IgD-negative memory B cell (primary cell): ENCODE data around the gene VIPR2. TPM values are rescaled to one million over a fixed set of nuclear protein-coding genes. Genes with fewer than 3 reads are reported as not detected.

Experiments used
- H3K27ac Mint-ChIP-seq, 3 donors: one replicate each; pipeline ENCODE4 v1.8.0; 2020 to 2022; ENCODE audit warnings: mild to moderate bottlenecking in 3 of 3, mixed read lengths in 3 of 3, moderate library complexity in 1 of 3
- H3K27me3 Mint-ChIP-seq: one replicate; pipeline ENCODE4 v1.8.0; 2021; ENCODE audit warnings: mixed read lengths
- H3K36me3 Mint-ChIP-seq: one replicate; pipeline ENCODE4 v1.8.0; 2020; ENCODE audit warnings: mild to moderate bottlenecking, mixed read lengths
- H3K4me1 Mint-ChIP-seq, 3 donors: one replicate each; pipeline ENCODE4 v1.8.0; 2020 to 2022; ENCODE audit warnings: mixed read lengths in 3 of 3, mild to moderate bottlenecking in 1 of 3
- H3K4me3 Mint-ChIP-seq, 4 donors: one replicate each; pipeline ENCODE4 v1.8.0; 2020 to 2022; ENCODE audit warnings: mild to moderate bottlenecking in 4 of 4, mixed read lengths in 4 of 4, moderate library complexity in 3 of 4
- H3K9me3 Mint-ChIP-seq, 3 donors: one replicate each; pipeline ENCODE4 v1.8.0; 2020 to 2021; ENCODE audit warnings: mixed read lengths in 3 of 3, mild to moderate bottlenecking in 1 of 3
- polyA plus RNA-seq: library from polyadenylated mRNA; unstranded; fragments of 300-500 nt; fragmentation: Illumina TruSeq; gene quantifications from one replicate; pipeline ENCODE4 v1.2.3, GENCODE V29; 2021

Gene VIPR2
- polyA plus RNA-seq, 1 donor from 2014 or later = not detected

DNA sequence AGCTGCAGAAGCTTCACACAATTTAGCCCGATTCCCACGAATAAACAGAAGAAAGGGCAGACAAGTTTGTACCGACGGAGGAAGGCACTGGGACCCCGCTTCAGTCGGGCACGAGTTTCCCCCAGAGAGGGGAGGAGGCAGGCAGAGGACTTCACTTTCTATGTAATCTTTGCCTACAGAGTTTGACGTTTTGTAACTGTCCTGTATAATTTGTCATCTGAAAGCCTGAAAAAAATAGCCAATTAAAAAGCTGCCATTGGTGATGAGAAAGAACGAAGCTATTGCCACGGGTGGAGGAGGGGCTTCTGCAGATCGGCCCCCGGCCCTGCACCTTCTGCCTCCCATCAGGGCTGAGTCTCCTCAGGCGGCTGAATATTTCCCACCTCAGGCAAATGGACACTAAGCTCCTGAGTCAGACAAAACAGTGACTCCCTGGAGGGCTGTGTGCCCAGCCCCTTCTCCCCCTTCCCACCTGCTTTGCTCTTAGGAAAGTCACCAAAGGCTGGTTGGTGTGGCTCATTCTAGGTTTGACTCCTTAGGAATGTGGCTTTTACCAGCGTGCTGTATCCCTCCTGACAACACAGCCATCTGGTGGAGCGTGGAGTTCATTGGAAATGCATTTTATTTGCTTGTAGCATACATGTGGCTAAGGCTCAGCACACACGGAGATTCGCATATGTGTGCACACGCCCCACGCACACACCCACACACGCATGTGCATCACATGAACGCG lies 117.4 kb downstream of the VIPR2 start:
- peaks cover 1% of the 10 kb centered on the region for H3K36me3 Mint-ChIP-seq
- H3K9me3 Mint-ChIP-seq = no peaks in the 10 kb centered on the region
- no peaks in the 10 kb centered on the region for H3K4me1 Mint-ChIP-seq
- peak overlapping the region in 1 of 4 donors; percentile 17 for H3K4me3 Mint-ChIP-seq
- peaks cover 16% of the 10 kb centered on the region for H3K27me3 Mint-ChIP-seq
- no peak overlapping the region for H3K27ac Mint-ChIP-seq

DNA sequence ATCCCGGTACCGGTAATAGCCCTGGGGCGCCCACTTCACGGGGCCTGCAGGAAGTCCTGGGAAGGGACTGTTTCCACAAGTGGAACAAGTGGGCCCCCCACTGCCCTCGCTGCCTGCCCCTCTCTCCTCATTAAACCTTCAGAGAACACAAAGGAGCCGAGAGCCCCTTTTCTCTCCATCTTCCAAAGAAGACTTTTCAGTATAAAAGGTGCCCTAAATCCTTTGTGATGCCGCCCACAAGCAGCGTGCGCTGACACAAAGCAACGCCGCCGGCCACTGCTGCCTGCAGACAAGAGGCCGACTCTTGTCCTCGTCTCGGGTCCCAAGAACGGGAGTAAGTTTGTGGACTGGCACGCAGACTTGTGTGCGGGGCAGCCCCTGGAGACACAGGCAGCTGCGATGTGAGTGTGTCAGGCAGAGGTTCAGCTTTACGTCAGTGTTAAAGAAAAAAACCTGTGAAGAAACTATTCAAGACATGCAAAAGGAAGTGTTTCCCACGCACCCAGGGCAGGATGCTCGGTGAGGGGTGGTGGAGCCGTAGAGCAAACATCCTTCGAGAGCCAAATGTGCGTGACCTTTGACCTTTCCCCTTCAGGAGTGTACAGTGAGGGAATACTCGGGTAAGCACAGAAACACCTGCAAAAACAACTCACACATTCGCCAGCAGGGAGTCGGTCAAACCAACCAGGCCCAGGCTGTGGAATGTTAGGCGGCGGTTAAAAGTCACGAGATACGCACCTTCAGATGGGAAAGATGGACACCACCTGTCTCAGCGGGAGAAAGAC lies 118.2 kb downstream of the VIPR2 start:
- Mint-ChIP-seq H3K27me3 (peaks cover 13% of the 10 kb centered on the region), H3K36me3 (peaks cover 1% of the 10 kb centered on the region), H3K9me3 (no peaks in the 10 kb centered on the region), H3K27ac (no peak overlapping the region), H3K4me1 (no peaks in the 10 kb centered on the region), H3K4me3 (peak overlapping the region in 1 of 4 donors; percentile 17)

DNA sequence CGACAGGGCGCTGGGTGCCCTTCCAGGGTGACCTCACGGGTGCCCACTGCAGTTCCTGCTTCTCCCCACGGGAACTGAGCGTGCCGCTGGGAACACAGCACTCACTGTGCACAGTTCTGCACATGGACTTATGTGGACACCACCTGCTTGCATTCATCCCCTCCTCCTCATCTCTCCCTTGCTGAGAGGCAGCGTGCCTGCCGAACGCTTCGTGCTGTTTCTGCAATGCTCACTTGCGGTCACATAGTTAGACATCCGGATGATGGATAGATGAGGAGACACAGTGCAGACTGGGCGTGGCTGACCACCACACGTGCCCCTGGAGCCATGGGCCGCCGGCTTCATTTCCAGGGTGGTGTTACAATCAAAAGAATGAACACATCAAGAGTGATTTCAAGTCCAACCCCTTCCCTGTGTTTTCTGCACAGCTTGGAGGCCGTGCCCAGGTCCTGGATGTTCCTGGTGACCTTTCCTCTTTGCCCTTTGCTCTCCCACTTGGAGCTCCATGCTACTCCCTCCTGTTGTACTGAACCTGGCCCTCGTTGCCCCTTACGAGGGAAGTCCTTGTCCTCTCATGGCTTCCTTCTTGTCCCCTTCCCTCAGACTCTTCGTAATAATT lies 119.4 kb downstream of the VIPR2 start:
- H3K36me3 Mint-ChIP-seq = peaks cover 1% of the 10 kb centered on the region
- H3K27ac Mint-ChIP-seq = no peak overlapping the region
- peaks cover 1 to 4% (median 2%) of the 10 kb centered on the region in 3 donors for H3K9me3 Mint-ChIP-seq
- no peak overlapping the region for H3K4me3 Mint-ChIP-seq
- H3K27me3 Mint-ChIP-seq = peaks cover 7% of the 10 kb centered on the region
- no peaks in the 10 kb centered on the region for H3K4me1 Mint-ChIP-seq

DNA sequence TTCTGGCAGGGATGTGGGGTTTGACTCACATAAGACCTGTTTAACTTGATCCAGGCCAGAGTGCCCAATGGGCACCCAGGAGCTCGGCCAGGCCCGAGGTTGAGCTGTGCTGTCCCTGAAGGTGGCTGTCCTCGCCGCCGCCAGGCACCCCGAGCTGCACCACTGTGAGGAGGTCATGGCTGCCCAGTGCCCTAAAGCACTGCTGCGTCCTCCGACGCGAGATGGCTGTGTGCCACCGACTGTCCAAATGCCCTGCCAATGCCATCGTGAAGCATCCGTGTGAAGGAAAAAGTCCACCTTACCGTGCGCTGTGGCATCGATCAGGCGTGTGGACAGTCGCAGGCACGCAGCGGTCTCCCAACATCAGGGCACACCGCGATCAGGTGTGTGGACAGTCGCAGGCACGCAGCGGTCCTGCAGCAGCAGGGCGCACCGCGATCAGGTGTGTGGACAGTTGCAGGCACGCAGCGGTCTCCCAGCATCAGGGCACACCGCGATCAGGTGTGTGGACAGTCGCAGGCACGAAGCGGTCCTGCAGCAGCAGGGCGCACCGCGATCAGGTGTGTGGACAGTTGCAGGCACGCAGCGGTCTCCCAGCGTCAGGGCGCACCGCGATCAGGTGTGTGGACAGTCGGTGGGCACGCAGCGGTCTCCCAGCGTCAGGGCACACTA lies 120.3 kb downstream of the VIPR2 start:
- peaks cover 7% of the 10 kb centered on the region for H3K27me3 Mint-ChIP-seq
- no peaks in the 10 kb centered on the region for H3K4me1 Mint-ChIP-seq
- no peak overlapping the region for H3K27ac Mint-ChIP-seq
- peaks cover 2 to 4% (median 4%) of the 10 kb centered on the region in 3 donors for H3K9me3 Mint-ChIP-seq
- no peak overlapping the region for H3K4me3 Mint-ChIP-seq
- H3K36me3 Mint-ChIP-seq = peaks cover 1% of the 10 kb centered on the region

DNA sequence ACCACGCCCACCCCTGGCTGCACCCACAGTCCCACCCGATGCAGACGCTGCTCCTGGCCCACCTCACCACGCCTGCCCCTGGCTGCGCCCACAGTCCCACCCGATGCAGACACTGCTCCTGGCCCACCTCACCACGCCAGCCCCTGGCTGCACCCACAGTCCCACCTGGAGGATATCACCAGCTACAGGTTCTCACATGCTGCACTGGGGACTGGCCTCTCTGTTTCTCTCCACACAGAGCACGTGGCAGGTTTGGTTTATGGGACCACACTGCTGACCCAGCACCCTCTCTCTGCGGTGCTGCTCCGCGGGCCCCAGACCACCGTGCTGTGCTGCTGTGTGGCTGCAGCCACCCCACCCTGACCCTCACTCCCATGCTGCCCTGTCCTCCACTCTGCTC lies 120.9 kb downstream of the VIPR2 start:
- Mint-ChIP-seq H3K36me3 (no peaks in the 10 kb centered on the region), H3K9me3 (peaks cover 2 to 4% (median 4%) of the 10 kb centered on the region in 3 donors), H3K27me3 (peaks cover 7% of the 10 kb centered on the region), H3K4me1 (no peaks in the 10 kb centered on the region), H3K4me3 (no peak overlapping the region), H3K27ac (no peak overlapping the region)

DNA sequence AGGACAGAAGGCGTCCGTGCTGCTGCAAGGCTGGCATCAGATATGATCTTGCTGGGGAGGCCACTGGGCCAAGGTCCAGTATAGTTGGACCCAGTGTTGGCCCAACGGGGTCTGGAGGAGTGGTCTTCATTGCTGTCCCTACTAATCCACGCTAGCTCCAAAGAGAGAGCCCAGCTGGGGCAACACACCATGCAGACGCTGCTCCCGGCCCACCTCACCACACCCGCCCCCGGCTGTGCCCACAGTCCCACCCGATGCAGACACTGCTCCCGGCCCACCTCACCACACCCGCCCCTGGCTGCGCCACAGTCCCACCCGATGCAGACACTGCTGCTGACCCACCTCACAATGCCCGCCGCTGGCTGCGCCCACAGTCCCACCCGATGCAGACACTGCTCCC lies 121.5 kb downstream of the VIPR2 start:
- Mint-ChIP-seq H3K27ac (no peak overlapping the region), H3K36me3 (no peaks in the 10 kb centered on the region), H3K4me3 (no peak overlapping the region), H3K9me3 (peaks cover 2 to 4% (median 4%) of the 10 kb centered on the region in 3 donors), H3K27me3 (peaks cover 5% of the 10 kb centered on the region), H3K4me1 (no peaks in the 10 kb centered on the region)

DNA sequence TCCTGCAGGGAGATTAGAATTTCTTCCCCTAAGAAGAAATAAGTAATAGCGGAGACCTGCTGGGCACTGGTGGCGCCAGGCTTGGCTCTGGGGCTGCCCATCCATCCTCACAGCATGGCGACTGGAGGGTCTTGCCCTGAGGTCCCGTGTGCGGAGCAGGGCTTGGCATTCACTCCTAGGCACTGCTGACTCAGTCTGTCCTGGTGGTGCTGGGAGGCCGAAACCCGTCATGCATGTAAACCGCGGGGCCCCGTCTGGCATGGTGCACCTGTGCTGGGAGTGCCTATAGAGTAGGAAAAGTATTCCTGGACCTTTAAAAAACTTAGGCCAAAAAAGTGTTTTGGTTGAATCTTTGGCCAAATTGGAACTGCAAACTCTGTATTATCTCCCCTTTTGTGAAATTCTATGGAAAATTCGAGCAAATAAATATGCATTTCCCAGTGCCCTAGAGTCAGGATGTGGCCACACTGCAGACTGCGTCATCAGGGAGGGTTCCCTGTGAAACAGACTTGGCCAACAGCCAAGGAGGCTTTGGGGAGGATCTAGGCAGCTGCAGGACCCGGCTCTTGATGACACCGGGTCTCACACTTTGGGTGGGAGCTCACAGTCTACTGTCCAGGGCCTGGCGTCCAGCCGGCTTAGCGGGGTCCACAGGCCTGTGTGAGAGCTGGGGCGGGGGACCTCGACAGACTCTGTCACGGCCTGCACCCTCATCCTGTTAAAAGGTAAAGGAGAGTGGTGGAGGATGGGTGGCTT lies 122.3 kb downstream of the VIPR2 start:
- Mint-ChIP-seq H3K4me3 (peak overlapping the region in 1 of 4 donors; percentile 52), H3K27me3 (peaks cover 5% of the 10 kb centered on the region), H3K4me1 (no peaks in the 10 kb centered on the region), H3K27ac (no peak overlapping the region), H3K9me3 (peaks cover 2 to 4% (median 4%) of the 10 kb centered on the region in 3 donors), H3K36me3 (no peaks in the 10 kb centered on the region)

DNA sequence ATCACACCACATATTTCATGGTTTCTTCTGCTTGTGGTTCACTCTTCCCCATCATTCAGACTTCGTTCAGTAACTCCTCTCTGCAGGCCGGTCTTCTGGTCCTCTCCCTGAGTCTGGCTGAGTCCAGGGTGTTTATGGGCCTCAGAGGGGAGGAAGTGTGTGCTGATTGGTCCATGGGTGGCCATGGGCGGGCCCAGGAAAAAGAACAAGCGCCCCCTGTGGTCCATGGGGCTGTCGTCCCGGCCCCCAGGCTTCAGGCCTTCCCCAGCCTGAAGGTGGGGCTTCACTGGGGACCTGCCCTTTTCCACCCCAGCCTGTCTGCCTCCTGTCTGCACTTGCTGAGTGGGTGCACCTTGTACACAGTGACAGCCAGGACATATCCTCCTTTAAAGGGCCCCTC lies 123.7 kb downstream of the VIPR2 start:
- H3K4me1 Mint-ChIP-seq = no peaks in the 10 kb centered on the region
- no peak overlapping the region for H3K4me3 Mint-ChIP-seq
- peaks cover 2 to 4% (median 4%) of the 10 kb centered on the region in 3 donors for H3K9me3 Mint-ChIP-seq

DNA sequence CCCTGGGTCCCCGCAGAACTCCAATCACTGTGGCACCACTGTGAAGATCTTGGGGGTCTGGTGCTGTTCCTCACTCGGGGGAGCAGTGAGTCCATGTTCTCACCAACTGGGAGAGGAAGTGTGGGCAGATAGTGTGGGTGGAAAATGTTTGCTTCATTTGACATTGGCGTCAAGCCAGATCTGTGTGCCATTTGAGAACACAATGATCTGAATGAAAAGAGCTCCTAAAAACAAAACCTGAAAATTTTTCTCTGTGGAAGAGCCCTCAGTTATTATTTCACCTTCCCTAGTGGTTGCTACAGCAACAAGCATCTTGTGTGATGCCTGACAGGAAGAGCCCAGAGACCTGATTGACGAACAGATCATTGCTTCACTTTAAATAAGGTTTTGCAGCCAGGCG lies 125.6 kb downstream of the VIPR2 start:
- Mint-ChIP-seq H3K27me3 (no peaks in the 10 kb centered on the region), H3K36me3 (no peaks in the 10 kb centered on the region), H3K9me3 (peaks cover 2 to 4% (median 4%) of the 10 kb centered on the region in 3 donors), H3K27ac (no peak overlapping the region), H3K4me1 (no peaks in the 10 kb centered on the region), H3K4me3 (no peak overlapping the region)

More for the DNA sequence above, 123.7 kb downstream of the VIPR2 start:
- H3K27ac Mint-ChIP-seq = no peak overlapping the region
- H3K36me3 Mint-ChIP-seq = no peaks in the 10 kb centered on the region
- peaks cover 4% of the 10 kb centered on the region for H3K27me3 Mint-ChIP-seq

DNA sequence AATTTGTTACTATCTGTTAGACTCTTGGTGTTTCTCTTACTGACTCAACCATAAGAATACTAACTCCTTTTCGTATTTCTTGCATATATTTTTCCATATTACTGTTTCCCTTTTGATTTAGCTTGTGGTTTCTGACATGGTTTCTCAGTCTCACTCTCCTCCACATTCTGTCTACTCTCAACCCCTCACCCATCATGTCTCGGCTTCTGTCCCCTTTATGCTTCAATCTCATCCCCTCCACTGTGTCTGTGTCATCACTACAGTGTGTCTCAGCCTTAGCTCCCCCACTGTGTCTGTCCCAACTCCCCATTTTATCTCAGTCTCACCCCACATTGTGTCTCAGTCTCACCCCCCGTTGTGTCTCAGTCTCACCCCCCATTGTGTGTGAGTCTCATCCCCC lies 126.9 kb downstream of the VIPR2 start:
- Mint-ChIP-seq H3K9me3 (peaks cover 2 to 4% (median 4%) of the 10 kb centered on the region in 3 donors), H3K4me3 (no peak overlapping the region), H3K36me3 (no peaks in the 10 kb centered on the region), H3K27me3 (no peaks in the 10 kb centered on the region), H3K4me1 (no peaks in the 10 kb centered on the region), H3K27ac (no peak overlapping the region)

DNA sequence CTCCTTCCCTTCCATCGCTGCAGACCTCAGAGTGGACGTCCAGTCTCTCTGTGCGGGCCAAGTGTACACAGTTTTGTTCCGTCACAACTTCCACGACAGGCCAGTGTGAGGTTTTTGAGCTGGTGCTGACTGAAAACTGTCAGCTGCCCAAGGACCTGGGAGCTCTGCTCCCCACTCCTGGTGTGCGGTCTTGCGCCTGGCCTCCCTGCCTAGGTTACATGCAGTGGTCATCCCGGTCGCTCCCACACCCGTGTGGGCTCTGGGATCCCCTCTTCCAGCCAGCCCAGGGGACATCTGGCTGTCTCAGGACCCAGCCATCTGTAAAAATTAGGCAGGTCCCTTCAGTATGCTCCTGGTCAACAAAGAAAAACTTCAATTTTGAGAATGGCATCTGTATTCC lies 127.5 kb downstream of the VIPR2 start:
- H3K36me3 Mint-ChIP-seq = no peaks in the 10 kb centered on the region

DNA sequence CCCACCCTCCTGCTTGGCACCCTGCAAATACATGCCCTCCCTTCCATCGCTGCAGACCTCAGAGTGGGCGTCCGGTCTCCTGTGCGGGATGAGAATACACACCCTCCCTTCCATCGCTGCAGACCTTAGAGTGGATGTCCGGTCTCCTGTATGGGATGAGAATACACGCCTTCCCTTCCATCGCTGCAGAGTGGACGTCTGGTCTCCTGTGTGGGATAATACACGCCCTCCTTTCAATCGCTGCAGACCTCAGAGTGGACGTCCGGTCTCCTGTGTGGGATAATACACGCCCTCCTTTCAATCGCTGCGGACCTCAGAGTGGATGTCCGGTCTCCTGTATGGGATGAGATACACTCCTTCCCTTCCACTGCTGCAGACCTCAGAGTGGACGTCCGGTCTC lies 128.1 kb downstream of the VIPR2 start:
- peaks cover 4% of the 10 kb centered on the region in 3 donors for H3K9me3 Mint-ChIP-seq
- no peak overlapping the region for H3K27ac Mint-ChIP-seq
- H3K27me3 Mint-ChIP-seq = no peaks in the 10 kb centered on the region
- H3K4me3 Mint-ChIP-seq = peak overlapping the region in 1 of 4 donors; percentile 81
- H3K4me1 Mint-ChIP-seq = no peaks in the 10 kb centered on the region
- no peaks in the 10 kb centered on the region for H3K36me3 Mint-ChIP-seq

More for the DNA sequence above, 127.5 kb downstream of the VIPR2 start:
- Mint-ChIP-seq H3K27ac (no peak overlapping the region), H3K9me3 (peaks cover 2 to 4% (median 4%) of the 10 kb centered on the region in 3 donors), H3K27me3 (no peaks in the 10 kb centered on the region), H3K4me1 (no peaks in the 10 kb centered on the region), H3K4me3 (no peak overlapping the region)

DNA sequence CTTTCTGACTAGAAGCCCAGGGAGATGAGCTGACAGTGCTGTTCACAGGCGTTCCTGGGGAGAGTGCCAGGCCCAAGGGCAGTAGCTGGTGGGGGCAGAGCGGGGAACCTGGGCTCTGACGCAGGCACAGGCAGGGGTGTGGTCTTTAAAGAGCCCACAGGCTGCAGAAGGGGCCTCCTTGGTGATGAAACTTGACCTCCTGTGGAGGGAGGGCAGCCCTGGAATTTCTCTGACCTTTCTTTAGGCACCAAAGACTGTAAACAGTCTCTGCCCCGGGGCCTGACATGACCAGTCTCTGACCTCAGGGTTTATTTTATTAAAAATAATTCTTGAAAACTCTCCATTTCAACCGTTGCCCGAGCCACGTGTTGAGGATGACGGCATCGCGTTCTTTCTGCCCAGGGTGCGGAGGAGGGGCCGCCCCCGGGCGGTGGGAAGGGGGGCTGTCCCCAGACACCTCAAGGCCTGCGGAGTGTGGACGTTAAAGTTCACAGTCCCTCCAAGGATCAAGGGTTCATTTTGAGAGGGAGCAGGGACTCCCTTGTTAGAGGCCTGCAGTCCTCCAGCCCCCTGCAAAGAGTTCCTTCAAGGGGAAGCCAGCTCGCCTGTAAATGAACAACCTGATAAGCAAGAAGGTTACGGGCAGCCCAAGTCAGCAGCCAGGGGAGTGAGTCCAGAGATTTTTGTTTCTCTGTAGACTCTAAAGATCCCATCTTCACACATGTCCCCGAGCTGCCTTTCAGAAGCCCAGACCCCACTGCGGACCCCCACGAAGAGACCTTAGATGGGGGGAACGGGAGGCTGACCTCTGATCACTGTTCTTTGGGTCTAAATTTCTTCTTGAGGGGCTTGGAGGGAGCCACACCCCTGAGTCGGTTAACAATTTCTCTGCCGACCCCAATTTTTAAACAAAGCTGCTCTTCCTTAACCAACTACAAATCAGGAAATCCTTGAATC lies 128.9 kb downstream of the VIPR2 start:
- no peaks in the 10 kb centered on the region for H3K36me3 Mint-ChIP-seq
- H3K27ac Mint-ChIP-seq = no peak overlapping the region
- no peak overlapping the region for H3K4me3 Mint-ChIP-seq
- H3K9me3 Mint-ChIP-seq = peaks cover 4 to 6% (median 4%) of the 10 kb centered on the region in 3 donors
- H3K4me1 Mint-ChIP-seq = peaks cover 0 to 2% (median 0%) of the 10 kb centered on the region in 3 donors
- H3K27me3 Mint-ChIP-seq = no peaks in the 10 kb centered on the region
